Measurements from ENCODE around the gene ZNF555.
A peak's percentile ranks its signal among the peaks of the same experiment; 100 is the strongest.

GRCh38 chr19:2819540-2820111 is 21.6 kb upstream of the ZNF555 start, which contains the start of gene ZNF554:
- peak; percentile 97 for TF ChIP-seq CTCF (IDR thresholded peaks at IDR 0.05 in 4 of 5, conservative IDR thresholded peaks at IDR 0.05 in 1 of 5)
- peak in 1 of 2 donors; percentile 35 for TF ChIP-seq POLR2A (IDR thresholded peaks at IDR 0.05)
